GM23338 (cell line): ENCODE results near the gene THADA. TPM values are rescaled to one million over a fixed set of nuclear protein-coding genes. Genes with fewer than 3 reads are reported as not detected.
A peak's percentile ranks its signal among the peaks of the same experiment; 100 is the strongest.

Experiments
- ATAC-seq: fragments of 200-7000 bp; cut with Tn5 transposase; 3 replicates; pipeline ENCODE4 v1.9.1; 2020
- DNase-seq: peaks from one replicate; pipeline ENCODE4 v3.0.0-alpha.2; 2015; ENCODE audit warnings: low spot score
- H2AFZ ChIP-seq: fragments of 200-600 bp; sonication (generic); 2 replicates; pipeline ENCODE4 v1.8.0; 2016; ENCODE audit warnings: antibody characterized with exemption, mild to moderate bottlenecking, moderate library complexity
- H3F3A ChIP-seq: fragments of 200-600 bp; sonication (generic); replicated peaks from 2 replicates; pipeline ENCODE4 v1.8.0; 2017; ENCODE audit warnings: antibody characterized with exemption, mixed run types, low read depth
- H3K27ac ChIP-seq: fragments of 200-600 bp; sonication (generic); 2 replicates; pipeline ENCODE4 v1.6.1; 2016; ENCODE audit warnings: low read depth
- H3K27me3 ChIP-seq: fragments of 200-600 bp; sonication (generic); 2 replicates; pipeline ENCODE4 v1.8.0; 2016; ENCODE audit warnings: mild to moderate bottlenecking, mixed run types, moderate library complexity; ENCODE audit not compliant: insufficient read depth
- H3K36me3 ChIP-seq: fragments of 200-600 bp; sonication (generic); 2 replicates; pipeline ENCODE4 v1.8.0; 2016; ENCODE audit warnings: mild to moderate bottlenecking; ENCODE audit not compliant: insufficient read depth
- H3K4me1 ChIP-seq: fragments of 200-600 bp; sonication (generic); 2 replicates; pipeline ENCODE4 v1.8.0; 2016; ENCODE audit warnings: mild to moderate bottlenecking, moderate library complexity; ENCODE audit not compliant: insufficient read depth
- H3K4me2 ChIP-seq: fragments of 200-600 bp; sonication (generic); 2 replicates; pipeline ENCODE4 v1.7.1; 2017; ENCODE audit warnings: mixed run types
- H3K4me3 ChIP-seq: fragments of 200-600 bp; sonication (generic); 2 replicates; pipeline ENCODE4 v1.6.1; 2016; ENCODE audit warnings: mixed run types
- H3K79me2 ChIP-seq: fragments of 200-600 bp; sonication (generic); replicated peaks from 2 replicates; pipeline ENCODE4 v1.8.0; 2017; ENCODE audit warnings: mild to moderate bottlenecking; ENCODE audit not compliant: insufficient read depth
- H3K9me2 ChIP-seq: fragments of 200-600 bp; sonication (generic); 2 replicates; pipeline ENCODE4 v1.8.0; 2017; ENCODE audit not compliant: insufficient read depth
- H4K20me1 ChIP-seq: fragments of 200-600 bp; sonication (generic); replicated peaks from 2 replicates; pipeline ENCODE4 v1.8.0; 2017; ENCODE audit warnings: mild to moderate bottlenecking; ENCODE audit not compliant: insufficient read depth
- H3K27ac Mint-ChIP-seq: 2 replicates; pipeline ENCODE4 v1.8.0; 2020; ENCODE audit warnings: inconsistent platforms, mild to moderate bottlenecking, moderate library complexity, mixed read lengths
- H3K27me3 Mint-ChIP-seq: 3 replicates; pipeline ENCODE4 v1.8.0; 2022; ENCODE audit warnings: low read depth, mild to moderate bottlenecking, moderate library complexity, mixed read lengths, inconsistent platforms; ENCODE audit not compliant: insufficient read depth, poor library complexity
- H3K36me3 Mint-ChIP-seq: 3 replicates; pipeline ENCODE4 v1.8.0; 2021; ENCODE audit warnings: low read depth, mild to moderate bottlenecking, inconsistent platforms, moderate library complexity, mixed read lengths
- H3K4me1 Mint-ChIP-seq: 3 replicates; pipeline ENCODE4 v1.8.0; 2020; ENCODE audit warnings: mild to moderate bottlenecking, inconsistent platforms, mixed read lengths
- H3K4me3 Mint-ChIP-seq: 3 replicates; pipeline ENCODE4 v1.8.0; 2021; ENCODE audit warnings: moderate library complexity, mild to moderate bottlenecking, inconsistent platforms, mixed read lengths
- H3K9me3 Mint-ChIP-seq: 3 replicates; pipeline ENCODE4 v1.8.0; 2020; ENCODE audit warnings: moderate library complexity, mild to moderate bottlenecking, inconsistent platforms, mixed read lengths
- CREB1 ChIP-seq: fragments of 250-450 bp; sonication (Bioruptor Pico); IDR thresholded peaks from 2 replicates; pipeline ENCODE4 v1.5.0; 2020; ENCODE audit warnings: low read depth, mild to moderate bottlenecking, moderate library complexity
- EZH2 ChIP-seq: fragments of 200-600 bp; sonication (generic); IDR thresholded peaks from one replicate; pipeline ENCODE4 v1.8.0; 2017; ENCODE audit warnings: antibody characterized with exemption, mild to moderate bottlenecking, low read depth; ENCODE audit not compliant: unreplicated experiment
- EZH2phosphoT487 ChIP-seq: fragments of 200-600 bp; sonication (generic); IDR thresholded peaks from one replicate; pipeline ENCODE4 v1.8.1; 2018; ENCODE audit warnings: antibody characterized with exemption; ENCODE audit not compliant: unreplicated experiment
- JUNB ChIP-seq: IDR thresholded peaks from one replicate; pipeline ENCODE4 v1.6.1; 2016; ENCODE audit warnings: antibody characterized with exemption; ENCODE audit not compliant: unreplicated experiment
- NANOG ChIP-seq: IDR thresholded peaks from 2 replicates; pipeline ENCODE4 v1.6.1; 2016; ENCODE audit warnings: antibody characterized with exemption, borderline replicate concordance
- POLR2AphosphoS5 ChIP-seq: IDR thresholded peaks from 2 replicates; pipeline ENCODE4 v1.6.1; 2016; ENCODE audit warnings: antibody characterized with exemption, low read depth
- STAT1 ChIP-seq: IDR thresholded peaks from one replicate; pipeline ENCODE4 v1.6.1; 2016; ENCODE audit warnings: antibody characterized with exemption; ENCODE audit not compliant: unreplicated experiment
- ZNF114 ChIP-seq: fragments of 250-450 bp; sonication (Bioruptor Pico); IDR thresholded peaks from 2 replicates; pipeline ENCODE4 v1.5.0; 2020; ENCODE audit warnings: mild to moderate bottlenecking, moderate library complexity
- ZNF331 ChIP-seq: fragments of 250-450 bp; sonication (Bioruptor Pico); IDR thresholded peaks from 2 replicates; pipeline ENCODE4 v1.5.0; 2020; ENCODE audit warnings: low read depth, mild to moderate bottlenecking, moderate library complexity
- polyA plus RNA-seq: library from polyadenylated mRNA; unstranded; fragments of >200 nt; fragmentation: Nextera tagmentation; extraction: Ambion mirVana; gene quantifications from 2 replicates; pipeline ENCODE4 v1.2.1, GENCODE V29; 2016
- total RNA-seq: library from RNA; depleted of rRNA; stranded (reverse); fragments of >200 nt; shearing (Covaris generic); gene quantifications from 2 replicates; pipeline ENCODE4 v1.2.3, GENCODE V29; 2014
- TF ChIP-seq, protein P1 (sequence below): IDR thresholded peaks from one replicate; pipeline ENCODE4 v1.6.1; 2018; ENCODE audit warnings: antibody characterized with exemption; ENCODE audit not compliant: unreplicated experiment
- TF ChIP-seq, protein P2 (sequence below), 2 experiments: fragments of 200-600 bp in 1 of 2; sonication (generic) in 1 of 2; conservative IDR thresholded peaks; 2 replicates each; pipeline versions ENCODE4 v1.5.1 to v1.6.1; 2016 to 2017; ENCODE audit warnings: antibody characterized with exemption in 2 of 2, low read depth in 2 of 2, mild to moderate bottlenecking in 2 of 2, moderate library complexity in 1 of 2
- TF ChIP-seq, protein P3 (sequence below): fragments of 250-450 bp; sonication (Bioruptor Pico); IDR thresholded peaks from 2 replicates; pipeline ENCODE4 v1.5.0; 2020; ENCODE audit warnings: mild to moderate bottlenecking, moderate library complexity
- TF ChIP-seq, protein P4 (sequence below): IDR thresholded peaks from 2 replicates; pipeline ENCODE4 v1.6.1; 2016; ENCODE audit warnings: antibody characterized with exemption

Gene THADA
- total and polyA plus RNA-seq, 2 experiments from 2014 or later, result 17.0 to 30.7 TPM

DNA sequence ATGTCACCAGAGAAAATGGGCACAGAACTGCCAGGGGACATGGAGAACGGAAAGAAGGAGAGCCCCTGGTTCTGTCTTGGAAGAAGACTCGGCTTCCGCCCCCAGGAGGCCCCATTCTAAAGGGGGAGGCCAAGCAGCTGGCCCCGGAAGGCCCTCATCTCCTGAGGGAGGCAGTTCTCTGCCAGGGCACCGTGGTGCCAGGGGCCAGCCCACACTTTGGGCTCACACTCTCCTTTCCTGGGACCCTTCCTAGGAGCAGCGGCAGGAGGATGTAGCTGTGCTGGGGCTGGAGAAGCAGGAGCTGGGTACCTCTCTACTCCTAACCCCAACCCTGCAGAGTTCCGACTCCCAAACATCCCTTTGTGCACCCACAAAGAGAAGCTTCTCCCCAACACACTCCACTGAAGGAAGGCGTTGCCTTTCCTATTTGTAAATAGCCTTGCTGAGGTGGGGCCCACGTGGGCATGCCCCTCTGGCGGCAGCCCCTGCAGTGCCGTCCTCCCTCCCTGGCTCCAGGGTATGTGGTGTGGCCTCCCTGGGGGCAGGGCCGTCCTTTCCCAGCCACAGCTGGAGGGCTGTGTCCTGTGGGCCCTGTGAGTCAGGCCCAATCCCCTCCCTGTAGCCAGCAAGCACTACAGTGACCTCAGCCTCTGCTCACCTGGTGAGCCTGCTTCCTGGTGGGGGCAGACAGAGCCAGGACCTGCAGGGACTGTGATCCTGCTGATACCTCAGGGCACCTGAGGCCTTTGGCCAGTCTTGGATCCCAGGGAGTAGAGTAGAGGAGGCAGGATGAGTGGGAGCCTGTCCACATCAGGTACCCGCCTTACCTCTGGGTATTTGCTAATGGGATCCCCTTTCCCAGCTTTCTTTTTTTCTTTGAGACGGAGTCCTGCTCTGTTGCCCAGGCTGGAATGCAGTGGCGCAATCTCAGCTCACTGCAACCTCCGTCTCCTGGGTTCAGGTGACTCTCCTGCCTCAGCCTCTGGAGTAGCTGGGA is 396.0 kb downstream of the THADA start:
- H3K9me3 Mint-ChIP-seq, result no peaks in the 10 kb centered on the region

More for the DNA sequence above, 396.0 kb downstream of the THADA start:
- H3K4me1 ChIP-seq, result no peaks in the 10 kb centered on the region
- no peak overlapping the region for H3K27ac Mint-ChIP-seq
- H3K27me3 ChIP-seq, result no peaks in the 10 kb centered on the region
- ATAC-seq (peak; percentile 77), DNase-seq (no peak)
- H4K20me1 ChIP-seq, result no peaks in the 10 kb centered on the region
- H3K27me3 Mint-ChIP-seq, result peaks cover 25% of the 10 kb centered on the region
- H3F3A ChIP-seq, result no peaks in the 10 kb centered on the region
- H3K79me2 ChIP-seq, result no peaks in the 10 kb centered on the region
- no peak overlapping the region for H3K4me3 Mint-ChIP-seq
- H3K9me2 ChIP-seq, result no peaks in the 10 kb centered on the region
- H3K4me2 ChIP-seq, result no peak overlapping the region
- H2AFZ ChIP-seq, result peak overlapping the region; percentile 63
- no peaks in the 10 kb centered on the region for H3K36me3 ChIP-seq
- TF ChIP-seq NANOG (no peak), ZNF331 (CRISPR knock-in tag) (no peak), POLR2AphosphoS5 (no peak), EZH2phosphoT487 (no peak), CREB1 (CRISPR knock-in tag) (no peak), STAT1 (no peak), EZH2 (no peak), ZNF114 (CRISPR knock-in tag) (no peak), JUNB (no peak)
- TF ChIP-seq, protein P1, sequence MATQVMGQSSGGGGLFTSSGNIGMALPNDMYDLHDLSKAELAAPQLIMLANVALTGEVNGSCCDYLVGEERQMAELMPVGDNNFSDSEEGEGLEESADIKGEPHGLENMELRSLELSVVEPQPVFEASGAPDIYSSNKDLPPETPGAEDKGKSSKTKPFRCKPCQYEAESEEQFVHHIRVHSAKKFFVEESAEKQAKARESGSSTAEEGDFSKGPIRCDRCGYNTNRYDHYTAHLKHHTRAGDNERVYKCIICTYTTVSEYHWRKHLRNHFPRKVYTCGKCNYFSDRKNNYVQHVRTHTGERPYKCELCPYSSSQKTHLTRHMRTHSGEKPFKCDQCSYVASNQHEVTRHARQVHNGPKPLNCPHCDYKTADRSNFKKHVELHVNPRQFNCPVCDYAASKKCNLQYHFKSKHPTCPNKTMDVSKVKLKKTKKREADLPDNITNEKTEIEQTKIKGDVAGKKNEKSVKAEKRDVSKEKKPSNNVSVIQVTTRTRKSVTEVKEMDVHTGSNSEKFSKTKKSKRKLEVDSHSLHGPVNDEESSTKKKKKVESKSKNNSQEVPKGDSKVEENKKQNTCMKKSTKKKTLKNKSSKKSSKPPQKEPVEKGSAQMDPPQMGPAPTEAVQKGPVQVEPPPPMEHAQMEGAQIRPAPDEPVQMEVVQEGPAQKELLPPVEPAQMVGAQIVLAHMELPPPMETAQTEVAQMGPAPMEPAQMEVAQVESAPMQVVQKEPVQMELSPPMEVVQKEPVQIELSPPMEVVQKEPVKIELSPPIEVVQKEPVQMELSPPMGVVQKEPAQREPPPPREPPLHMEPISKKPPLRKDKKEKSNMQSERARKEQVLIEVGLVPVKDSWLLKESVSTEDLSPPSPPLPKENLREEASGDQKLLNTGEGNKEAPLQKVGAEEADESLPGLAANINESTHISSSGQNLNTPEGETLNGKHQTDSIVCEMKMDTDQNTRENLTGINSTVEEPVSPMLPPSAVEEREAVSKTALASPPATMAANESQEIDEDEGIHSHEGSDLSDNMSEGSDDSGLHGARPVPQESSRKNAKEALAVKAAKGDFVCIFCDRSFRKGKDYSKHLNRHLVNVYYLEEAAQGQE, result no peak
- TF ChIP-seq, protein P2, sequence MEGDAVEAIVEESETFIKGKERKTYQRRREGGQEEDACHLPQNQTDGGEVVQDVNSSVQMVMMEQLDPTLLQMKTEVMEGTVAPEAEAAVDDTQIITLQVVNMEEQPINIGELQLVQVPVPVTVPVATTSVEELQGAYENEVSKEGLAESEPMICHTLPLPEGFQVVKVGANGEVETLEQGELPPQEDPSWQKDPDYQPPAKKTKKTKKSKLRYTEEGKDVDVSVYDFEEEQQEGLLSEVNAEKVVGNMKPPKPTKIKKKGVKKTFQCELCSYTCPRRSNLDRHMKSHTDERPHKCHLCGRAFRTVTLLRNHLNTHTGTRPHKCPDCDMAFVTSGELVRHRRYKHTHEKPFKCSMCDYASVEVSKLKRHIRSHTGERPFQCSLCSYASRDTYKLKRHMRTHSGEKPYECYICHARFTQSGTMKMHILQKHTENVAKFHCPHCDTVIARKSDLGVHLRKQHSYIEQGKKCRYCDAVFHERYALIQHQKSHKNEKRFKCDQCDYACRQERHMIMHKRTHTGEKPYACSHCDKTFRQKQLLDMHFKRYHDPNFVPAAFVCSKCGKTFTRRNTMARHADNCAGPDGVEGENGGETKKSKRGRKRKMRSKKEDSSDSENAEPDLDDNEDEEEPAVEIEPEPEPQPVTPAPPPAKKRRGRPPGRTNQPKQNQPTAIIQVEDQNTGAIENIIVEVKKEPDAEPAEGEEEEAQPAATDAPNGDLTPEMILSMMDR (conservative IDR thresholded peaks at IDR 0.05; ENCODE audit: low read depth in 2 of 2), result no peak
- TF ChIP-seq, protein P3, sequence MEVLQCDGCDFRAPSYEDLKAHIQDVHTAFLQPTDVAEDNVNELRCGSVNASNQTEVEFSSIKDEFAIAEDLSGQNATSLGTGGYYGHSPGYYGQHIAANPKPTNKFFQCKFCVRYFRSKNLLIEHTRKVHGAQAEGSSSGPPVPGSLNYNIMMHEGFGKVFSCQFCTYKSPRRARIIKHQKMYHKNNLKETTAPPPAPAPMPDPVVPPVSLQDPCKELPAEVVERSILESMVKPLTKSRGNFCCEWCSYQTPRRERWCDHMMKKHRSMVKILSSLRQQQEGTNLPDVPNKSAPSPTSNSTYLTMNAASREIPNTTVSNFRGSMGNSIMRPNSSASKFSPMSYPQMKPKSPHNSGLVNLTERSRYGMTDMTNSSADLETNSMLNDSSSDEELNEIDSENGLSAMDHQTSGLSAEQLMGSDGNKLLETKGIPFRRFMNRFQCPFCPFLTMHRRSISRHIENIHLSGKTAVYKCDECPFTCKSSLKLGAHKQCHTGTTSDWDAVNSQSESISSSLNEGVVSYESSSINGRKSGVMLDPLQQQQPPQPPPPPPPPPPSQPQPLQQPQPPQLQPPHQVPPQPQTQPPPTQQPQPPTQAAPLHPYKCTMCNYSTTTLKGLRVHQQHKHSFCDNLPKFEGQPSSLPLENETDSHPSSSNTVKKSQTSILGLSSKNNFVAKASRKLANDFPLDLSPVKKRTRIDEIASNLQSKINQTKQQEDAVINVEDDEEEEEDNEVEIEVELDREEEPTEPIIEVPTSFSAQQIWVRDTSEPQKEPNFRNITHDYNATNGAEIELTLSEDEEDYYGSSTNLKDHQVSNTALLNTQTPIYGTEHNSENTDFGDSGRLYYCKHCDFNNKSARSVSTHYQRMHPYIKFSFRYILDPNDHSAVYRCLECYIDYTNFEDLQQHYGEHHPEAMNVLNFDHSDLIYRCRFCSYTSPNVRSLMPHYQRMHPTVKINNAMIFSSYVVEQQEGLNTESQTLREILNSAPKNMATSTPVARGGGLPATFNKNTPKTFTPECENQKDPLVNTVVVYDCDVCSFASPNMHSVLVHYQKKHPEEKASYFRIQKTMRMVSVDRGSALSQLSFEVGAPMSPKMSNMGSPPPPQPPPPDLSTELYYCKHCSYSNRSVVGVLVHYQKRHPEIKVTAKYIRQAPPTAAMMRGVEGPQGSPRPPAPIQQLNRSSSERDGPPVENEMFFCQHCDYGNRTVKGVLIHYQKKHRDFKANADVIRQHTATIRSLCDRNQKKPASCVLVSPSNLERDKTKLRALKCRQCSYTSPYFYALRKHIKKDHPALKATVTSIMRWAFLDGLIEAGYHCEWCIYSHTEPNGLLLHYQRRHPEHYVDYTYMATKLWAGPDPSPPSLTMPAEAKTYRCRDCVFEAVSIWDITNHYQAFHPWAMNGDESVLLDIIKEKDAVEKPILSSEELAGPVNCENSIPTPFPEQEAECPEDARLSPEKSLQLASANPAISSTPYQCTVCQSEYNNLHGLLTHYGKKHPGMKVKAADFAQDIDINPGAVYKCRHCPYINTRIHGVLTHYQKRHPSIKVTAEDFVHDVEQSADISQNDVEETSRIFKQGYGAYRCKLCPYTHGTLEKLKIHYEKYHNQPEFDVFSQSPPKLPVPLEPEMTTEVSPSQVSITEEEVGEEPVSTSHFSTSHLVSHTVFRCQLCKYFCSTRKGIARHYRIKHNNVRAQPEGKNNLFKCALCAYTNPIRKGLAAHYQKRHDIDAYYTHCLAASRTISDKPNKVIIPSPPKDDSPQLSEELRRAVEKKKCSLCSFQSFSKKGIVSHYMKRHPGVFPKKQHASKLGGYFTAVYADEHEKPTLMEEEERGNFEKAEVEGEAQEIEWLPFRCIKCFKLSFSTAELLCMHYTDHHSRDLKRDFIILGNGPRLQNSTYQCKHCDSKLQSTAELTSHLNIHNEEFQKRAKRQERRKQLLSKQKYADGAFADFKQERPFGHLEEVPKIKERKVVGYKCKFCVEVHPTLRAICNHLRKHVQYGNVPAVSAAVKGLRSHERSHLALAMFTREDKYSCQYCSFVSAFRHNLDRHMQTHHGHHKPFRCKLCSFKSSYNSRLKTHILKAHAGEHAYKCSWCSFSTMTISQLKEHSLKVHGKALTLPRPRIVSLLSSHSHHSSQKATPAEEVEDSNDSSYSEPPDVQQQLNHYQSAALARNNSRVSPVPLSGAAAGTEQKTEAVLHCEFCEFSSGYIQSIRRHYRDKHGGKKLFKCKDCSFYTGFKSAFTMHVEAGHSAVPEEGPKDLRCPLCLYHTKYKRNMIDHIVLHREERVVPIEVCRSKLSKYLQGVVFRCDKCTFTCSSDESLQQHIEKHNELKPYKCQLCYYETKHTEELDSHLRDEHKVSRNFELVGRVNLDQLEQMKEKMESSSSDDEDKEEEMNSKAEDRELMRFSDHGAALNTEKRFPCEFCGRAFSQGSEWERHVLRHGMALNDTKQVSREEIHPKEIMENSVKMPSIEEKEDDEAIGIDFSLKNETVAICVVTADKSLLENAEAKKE (CRISPR knock-in tag), result no peak
- TF ChIP-seq, protein P4, sequence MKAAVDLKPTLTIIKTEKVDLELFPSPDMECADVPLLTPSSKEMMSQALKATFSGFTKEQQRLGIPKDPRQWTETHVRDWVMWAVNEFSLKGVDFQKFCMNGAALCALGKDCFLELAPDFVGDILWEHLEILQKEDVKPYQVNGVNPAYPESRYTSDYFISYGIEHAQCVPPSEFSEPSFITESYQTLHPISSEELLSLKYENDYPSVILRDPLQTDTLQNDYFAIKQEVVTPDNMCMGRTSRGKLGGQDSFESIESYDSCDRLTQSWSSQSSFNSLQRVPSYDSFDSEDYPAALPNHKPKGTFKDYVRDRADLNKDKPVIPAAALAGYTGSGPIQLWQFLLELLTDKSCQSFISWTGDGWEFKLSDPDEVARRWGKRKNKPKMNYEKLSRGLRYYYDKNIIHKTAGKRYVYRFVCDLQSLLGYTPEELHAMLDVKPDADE, result no peak
- no peak overlapping the region for H3K4me3 ChIP-seq
- no peaks in the 10 kb centered on the region; the same call in 2 of the 3 replicates for H3K36me3 Mint-ChIP-seq
- no peak overlapping the region for H3K27ac ChIP-seq
- peaks cover 11% of the 10 kb centered on the region for H3K4me1 Mint-ChIP-seq
